GM18507 (cell line): ENCODE results near the gene ITPK1.
"Not testable (repeated sequence)": the region's sequence is repeated elsewhere in the genome, so short reads cannot be mapped to it uniquely, and the experiment has no call there.

Source experiments
- DNase-seq: peaks from one replicate; pipeline ENCODE4 v3.0.0; 2011; ENCODE audit warnings: low read depth; ENCODE audit not compliant: insufficient read length; ENCODE audit errors: extremely low spot score
- FAIRE-seq: peaks from 2 replicates; lab custom pipeline; 2011; peaks lifted over from hg19 to GRCh38; lab: Jason Lieb, UNC

The ITPK1 gene

DNA sequence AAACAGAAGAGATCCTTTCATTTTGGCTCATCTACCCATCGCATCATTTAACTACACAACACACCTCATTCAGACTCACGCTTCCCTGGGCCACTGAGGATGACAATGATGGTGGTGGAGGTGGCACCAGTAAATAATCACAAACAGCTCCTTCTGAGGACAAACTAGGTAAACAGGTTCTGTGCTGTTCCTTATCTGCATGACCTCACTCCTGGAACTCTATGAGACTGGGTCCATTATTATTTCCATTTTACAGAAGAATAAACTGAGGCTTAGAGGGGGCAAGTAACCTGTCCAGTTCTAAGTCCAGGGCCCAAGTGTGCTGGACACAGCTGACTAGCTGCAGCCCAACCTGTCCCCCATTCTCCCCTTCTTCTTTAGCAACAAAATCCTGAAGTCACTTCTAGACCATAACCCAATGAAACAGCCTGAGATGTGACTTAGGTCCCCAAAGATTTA is 50.4 kb downstream of the ITPK1 start:
- DNase-seq (no peak), FAIRE-seq (no peak)

DNA sequence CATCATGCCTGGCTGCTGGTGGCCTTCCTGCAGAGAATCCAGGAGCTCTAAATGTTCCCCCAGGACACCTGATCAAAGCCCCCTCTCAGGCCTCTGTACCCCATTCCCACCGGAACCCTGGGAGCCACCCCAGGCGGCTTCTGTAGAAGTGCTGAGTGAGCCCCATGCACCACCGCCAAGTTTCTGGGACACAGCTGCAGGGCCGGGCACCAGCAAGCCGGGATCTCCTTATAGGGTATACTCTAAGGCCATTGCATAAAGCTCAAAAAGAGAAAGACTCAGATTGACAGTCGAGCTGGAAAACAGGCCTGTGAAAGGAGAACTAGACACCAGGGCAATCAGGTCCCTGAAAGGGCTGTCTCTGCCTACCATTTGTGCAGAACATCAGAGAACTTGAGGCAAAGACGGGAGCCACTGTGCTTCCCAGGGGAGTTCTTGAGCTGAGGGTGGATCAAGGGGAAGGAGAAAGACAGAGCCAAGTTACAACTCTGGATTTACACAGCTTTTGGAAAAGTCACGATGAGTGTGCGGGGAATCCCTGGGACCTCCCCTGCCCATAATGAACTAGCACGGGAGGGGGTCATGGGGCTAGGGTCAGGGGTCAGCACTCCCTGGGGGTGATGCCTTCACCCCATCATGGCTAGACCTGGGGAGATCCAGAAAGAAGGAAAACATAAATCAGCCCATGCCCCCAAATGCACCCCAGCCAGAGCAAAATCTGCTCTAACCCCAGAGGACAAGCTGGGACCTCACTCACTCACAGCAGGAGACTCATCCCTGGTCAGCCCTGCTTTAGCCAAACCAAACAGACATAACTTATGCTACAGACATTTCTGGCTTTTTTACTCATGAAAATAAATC is 51.1 kb downstream of the ITPK1 start:
- FAIRE-seq, result peak; percentile 74
- no peak for DNase-seq

DNA sequence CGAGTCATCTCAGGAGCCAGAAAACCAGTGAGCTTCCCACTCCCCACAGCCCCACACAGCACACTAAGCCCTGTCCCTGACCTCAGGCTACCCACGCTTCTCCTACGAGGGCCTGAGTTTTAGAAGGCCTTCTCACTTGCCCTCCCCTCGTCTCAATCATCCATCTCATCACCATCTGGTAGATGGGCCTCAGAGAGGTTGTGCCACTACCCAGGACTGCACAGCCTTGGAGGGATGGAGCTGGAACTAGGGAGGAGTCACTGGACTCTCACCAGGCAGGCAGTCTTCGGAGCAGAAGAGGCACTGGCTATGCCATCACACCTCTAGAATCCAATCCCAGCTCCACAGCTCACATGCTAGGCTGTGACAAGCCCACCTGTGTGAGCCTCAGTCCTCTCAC is 52.3 kb downstream of the ITPK1 start:
- DNase-seq, result no peak
- FAIRE-seq, result no peak

DNA sequence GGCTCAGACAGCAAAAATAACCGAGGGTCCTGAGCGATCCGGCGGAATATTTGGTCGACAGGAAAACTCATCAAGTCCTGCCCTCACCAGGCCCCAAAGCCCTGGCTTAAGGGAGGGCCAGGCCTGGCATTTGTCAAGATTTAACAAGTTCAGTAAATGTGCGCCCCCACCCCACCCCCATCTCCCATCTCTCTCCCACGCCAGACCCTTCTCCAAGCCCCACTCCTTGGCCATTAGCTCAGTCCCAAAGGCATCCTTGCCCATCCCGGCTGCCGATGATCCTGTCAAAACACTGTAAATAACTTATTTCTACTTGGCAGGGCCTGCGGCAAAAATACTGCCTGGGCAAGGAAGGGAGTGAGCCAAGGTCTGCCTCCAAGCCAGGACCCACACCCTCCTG is 52.8 kb downstream of the ITPK1 start:
- DNase-seq (no peak), FAIRE-seq (no peak)

DNA sequence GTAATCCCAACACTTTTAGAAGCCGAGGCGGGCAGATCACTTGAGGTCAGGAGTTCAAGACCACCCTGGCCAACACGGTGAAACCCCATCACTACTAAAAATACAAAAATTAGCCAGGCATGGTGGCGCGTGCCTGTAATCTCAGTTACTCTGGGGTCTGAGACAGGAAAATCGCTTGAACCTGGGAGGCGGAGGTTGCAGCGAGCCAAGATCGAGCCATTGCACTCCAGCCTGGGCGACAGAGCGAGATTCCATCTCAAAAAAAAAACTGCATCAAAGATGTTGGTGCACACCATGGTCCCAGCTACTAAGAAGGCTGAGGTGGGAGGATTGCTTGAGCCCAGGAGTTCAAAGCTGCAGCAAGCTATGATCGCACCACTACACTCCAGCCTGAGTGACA is 53.7 kb downstream of the ITPK1 start:
- not testable (repeated sequence) for FAIRE-seq, DNase-seq

DNA sequence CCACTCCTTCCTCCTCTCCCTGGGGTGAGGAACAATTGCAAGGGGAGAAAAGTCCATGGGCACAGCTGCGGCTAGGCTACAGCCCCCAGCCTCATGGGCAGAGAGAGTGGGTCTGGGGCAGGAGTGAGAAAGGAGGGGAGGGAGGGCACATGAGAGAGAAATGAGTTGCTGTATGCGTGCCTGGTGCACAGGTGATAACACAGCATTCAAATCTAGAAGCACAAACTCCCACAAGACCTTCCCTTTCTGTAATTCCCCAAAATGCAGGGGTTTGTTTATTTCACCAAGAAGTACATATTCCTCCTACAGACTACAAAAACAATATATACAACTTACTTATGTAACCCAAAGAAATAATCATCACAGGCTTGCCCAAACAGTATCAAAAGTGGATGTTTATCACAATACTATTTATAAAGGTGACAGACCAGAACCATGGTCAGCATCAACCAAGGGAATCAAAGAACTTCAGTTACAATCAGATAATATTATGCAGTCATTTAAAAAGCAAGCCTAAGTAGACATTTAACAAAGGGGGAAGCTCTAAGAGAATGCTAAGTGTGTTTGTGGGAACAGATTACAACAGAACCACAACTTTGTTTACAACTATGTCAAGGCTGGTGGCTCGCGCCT is 54.2 kb downstream of the ITPK1 start:
- peak; percentile 75 for FAIRE-seq
- no peak for DNase-seq

DNA sequence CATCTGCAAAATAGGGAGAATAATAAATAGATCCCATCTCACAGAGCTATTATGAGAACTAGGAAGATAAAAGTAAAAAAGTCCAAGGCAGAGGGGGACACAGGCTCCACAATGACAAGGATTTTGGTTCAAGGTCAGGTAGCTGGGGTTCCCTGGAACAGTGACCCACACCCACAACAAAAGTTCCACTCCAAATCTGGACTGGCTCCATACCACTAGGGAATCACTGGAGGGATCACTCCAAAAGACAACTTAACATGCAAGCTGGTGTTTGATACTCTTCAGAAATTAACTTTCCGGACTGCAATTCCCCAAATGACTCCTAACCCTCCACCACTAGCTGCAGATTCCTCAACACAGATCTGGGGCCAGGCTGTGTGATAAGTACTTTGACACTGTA is 54.9 kb downstream of the ITPK1 start:
- DNase-seq, result no peak
- FAIRE-seq, result no peak

DNA sequence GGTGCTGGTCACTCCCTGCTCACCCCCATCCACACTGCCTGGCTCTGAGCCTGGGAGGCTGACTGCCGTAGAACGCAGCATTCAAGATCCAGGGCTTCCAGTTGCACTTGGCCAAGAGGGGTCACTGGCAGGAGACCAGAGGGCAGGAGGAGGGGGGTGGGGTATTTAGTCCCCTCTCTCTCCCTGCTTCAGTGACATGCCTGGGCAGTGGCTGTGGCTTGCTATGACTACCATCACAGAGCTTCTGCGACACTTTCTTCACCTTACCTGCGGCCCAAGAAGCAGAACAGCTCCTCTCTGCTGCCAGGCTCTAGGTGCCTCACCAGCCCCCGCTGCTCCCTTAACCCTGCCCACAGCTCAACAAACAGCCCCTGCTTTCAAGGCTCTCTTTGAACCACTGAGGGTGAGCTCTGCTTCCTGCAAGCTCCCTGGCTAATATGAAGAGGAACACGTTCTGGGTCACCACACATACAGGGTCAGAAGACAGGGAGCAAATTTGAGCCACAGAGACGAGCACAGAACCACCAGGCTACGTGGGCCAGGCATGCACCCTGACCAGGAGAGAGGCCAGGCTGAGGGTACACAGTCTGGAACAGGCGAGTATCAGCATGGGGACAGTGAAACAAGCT is 55.7 kb downstream of the ITPK1 start:
- no peak for DNase-seq

DNA sequence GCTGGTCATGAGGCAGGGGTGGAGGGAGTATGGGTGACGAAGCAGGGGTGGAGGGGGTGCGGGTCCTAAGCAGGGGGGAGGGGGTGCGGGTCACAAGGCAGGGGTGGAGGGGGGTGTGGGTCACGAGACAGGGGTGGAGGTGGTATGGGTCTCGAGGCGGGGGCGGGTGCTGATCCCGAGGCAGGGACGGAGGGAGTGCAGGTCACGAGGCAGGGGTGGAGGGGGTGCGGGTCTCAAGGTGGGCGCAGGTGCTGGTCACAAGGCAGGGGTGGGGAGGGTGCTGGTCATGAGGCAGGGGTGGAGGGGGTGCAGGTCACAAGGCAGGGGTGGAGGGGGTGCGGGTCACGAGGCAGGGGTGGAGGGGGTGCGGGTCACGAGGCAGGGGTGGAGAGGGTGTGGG is 56.5 kb downstream of the ITPK1 start:
- FAIRE-seq, result no peak
- DNase-seq, result no peak

More for the DNA sequence above, 55.7 kb downstream of the ITPK1 start:
- peak; percentile 64 for FAIRE-seq

DNA sequence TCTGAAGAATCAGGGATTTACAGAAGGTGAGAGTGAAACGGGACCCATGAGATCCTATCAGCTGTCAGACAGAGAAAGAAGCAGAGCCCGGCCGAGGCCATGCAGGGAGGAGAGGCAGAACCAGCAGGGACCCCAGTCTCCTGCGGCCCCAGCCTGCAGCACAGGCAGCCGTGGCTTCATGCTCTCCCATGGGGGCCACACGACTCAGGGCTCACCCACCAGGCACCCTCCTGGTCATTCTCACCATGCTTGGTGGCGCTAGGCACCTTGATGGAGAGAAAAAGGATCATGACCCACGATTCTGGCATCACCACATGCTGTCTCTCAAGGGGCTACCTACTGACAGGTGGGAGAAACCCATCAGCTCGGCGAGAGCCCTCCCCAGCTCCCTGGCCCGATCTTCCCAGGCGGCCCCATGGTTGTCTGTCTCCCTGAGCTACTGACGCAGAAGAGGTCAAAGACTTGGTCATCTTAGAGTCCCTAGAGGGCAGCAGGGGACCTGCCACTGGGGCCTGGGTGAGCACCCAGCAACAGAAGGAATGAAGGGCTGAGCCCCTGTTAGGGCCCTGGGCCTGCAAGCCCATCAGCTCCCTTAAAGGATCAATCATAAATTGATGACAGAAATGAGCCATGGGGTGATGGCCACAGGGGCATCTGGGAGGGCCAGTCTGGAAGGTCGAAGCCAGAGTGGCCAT is 58.0 kb downstream of the ITPK1 start:
- DNase-seq (no peak), FAIRE-seq (no peak)

DNA sequence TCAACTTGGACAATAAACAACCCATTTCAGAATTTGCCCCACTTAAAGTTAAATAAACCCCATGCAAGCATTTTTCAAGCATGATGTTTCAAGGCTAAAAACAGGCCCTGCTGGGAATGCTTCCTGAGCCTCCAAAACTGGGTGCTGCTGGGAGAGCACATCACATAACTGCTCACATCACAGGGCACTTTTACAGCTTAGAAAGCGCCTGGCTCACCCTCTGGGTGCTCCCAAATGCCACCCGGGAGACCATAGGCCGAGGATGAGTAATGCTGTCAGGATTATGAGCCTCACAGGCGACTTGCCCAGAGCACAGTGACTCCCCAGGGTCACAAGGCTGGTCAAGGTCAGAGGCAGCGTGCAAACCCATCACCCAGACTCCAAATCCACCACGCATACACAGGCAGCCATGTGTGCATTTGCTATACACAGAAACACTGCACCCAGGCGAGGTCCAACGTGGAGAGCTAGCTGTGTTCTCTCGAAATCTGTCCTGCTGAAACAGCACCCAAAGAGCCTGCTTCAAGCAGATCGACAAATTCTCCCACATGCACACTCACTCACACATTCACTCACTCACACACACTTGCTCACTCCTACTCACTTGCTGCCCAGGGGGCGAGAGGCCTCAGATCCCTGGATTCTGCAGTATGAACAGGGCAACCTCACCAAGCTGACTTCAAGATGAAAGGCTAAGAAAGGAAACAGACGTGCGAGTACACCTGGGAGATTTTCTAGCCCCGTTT is 58.7 kb downstream of the ITPK1 start:
- DNase-seq (no peak), FAIRE-seq (no peak)

DNA sequence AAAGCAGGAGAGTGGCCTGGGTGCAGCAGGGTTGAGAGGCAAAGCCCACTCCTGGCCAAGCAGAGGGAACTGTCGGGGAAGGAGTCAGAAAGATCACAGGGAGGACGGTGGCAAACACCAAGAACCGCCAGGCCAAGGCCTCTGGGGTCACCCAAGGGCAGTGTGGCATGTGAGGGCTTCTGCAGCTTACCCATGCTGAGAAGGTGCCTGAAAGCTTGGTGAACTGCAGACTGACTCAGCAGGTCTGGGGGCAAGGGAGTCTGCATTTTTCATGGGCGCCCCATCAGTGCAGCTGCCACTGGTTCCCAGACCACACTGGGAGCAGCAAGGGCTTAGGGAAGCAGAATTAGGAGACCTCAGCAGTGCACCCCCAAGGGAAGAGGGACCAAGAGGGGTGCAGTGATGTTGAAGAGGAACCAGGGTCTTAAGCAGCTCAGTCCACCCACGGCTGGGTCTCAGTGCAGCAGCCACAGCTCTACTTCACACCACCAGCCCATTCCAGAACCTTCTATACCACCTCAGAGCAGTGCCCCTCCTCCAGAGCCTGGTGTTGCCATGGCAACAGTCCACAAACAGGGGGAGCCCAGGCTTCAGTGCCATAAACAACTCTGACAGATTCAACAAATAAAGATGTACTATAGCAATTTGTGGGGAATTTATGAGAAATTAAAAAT is 59.4 kb downstream of the ITPK1 start:
- FAIRE-seq, result no peak
- DNase-seq, result no peak

DNA sequence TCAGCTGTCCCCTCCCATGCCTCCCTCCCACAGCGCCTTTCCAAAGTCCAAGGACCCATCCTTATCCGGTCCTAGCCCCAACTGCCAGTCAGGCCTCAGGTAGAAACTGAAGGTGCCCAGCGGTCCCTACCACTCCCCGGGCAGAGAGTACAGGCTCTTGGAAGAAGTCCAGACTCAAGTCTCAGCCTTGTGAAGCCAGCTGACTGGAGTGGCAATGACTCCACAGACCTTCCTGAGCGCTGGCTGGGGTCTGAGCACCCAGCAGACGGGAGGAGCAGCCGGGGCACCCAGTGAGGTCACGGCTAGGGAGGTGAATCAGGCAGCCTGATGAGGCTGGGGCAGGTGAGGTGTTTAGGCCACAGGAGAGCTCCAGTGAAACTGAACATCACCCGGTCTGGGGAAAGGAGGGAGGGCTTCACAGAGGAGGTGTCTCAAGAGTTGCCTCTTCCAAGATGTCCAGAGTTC is 60.0 kb downstream of the ITPK1 start:
- FAIRE-seq (no peak), DNase-seq (no peak)

DNA sequence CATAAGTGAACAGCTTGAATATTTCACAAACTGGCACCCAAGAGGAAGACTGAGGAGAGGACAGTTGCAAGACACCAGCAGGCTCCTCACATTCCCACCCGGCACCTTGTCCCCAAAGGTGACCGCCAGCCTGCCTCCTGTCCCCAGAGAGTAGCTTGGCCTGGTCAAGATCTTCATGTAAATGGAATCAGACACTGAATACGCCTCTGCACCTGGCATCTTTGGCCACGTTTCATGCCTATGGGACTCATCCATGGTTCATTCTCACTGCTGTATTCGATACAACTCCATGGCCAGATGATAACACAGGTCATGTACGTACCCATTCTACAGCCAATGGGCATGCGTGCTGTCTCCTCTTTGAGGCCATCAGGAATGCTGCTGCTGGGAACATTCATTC is 60.8 kb downstream of the ITPK1 start:
- DNase-seq, result no peak
- FAIRE-seq, result no peak

DNA sequence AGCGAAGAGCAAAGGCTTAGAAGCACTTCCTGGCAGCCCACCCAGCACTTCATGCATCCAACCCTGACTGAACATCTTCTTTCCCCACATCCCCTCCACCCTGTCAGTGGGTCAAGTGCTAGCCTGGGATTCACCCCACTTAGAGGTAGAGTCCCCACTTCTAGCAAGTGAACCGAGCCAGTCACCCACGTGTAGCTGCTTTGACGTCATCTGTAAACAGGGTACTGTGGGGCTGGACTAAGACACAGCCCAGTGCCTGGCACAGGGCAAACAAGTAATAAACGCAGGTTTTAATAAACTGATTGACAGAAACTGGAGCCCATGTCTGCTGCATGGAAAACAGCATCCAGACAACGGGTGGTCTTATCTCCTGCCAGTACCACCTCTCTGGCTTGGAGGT is 61.7 kb downstream of the ITPK1 start:
- no peak for DNase-seq
- FAIRE-seq, result no peak

DNA sequence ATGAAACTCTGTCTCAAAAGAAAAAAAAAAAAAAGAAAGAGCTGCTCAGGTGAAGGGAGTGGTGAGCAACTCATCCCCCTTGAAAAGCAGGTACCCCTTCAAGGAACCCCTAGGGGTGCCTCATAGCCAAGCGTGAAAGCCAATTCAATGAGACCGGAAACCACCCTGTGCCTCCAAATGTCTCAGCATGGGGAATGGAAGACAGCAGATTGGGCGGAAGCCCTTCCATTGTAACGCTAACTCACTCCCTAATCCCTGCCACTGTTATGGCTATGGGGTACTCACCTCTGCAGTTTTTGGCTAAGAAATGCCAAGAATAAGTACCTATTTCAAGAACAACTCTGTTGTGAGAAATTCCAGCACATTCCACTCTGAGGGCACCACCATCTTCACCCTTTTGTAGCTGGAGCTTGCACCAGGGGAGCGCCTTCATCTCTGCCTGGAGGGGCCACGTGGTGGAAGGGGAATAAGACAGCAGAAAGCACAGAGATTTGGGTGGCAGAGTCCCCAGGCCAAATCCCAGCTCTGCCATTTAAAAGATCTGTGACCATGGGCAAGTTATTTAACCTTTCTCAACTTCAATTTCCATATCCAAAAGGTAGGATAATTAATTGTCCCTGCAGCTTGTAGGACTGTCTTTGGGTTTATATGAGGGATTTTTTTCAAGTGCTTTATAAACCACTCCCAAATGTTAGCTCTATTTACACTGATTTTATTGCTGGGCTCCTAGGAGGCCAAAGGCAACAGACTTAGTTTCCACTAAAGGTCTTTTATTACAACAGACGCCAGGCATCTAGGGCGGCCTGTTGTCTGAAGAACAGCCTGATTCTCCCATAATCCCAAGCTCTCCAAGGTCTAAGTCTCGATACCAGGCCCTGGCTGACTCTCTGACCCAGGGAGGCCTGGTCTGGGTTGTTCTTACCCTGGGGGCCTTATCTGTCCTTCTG is 63.9 kb downstream of the ITPK1 start:
- FAIRE-seq (no peak), DNase-seq (no peak)

DNA sequence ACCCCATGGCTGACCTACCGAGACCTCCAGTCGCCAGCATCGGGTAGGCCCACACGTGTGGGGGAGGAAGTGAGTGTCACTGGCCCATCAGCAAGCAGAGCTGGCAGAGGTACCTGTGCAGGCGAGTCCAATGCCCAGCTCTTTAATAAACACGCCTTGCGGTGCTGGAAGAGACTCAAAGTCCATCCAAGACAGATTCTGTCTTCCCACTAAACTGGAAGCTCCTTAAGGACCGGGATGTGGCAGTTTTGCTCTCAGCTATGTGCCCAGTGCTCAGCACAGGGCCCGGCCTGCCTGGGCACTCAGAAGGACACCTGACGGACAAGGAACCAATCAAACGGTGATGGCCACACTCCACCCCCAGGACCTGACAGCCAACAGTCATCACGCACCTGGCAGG is 65.0 kb downstream of the ITPK1 start:
- no peak for FAIRE-seq
- no peak for DNase-seq

DNA sequence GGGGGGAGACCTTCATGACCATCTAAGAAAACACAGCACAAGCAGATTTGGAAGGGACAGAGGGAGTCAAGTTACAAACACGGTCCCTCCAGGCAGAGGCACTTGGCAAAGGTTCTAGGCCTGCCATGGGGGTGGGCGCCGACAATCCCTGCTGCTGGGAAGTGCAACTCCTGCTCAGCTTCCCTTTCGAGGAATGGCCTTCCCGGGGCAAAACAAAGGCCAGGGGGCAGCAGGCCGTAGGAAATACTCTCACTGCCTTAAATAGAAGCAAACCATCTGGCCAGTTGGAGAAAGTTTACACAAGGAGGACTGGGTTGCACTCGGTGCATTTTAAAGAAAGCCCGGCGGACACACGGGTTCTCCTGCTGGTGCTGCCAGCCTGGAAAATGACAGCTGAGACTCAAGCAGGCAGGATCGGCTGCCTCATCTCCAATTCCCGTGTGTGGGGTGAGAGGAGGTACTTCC is 65.8 kb downstream of the ITPK1 start:
- DNase-seq (no peak), FAIRE-seq (no peak)
